HT-29 (cell line): ENCODE data around the gene RNF186. TPM values are rescaled to one million over a fixed set of nuclear protein-coding genes. Genes with fewer than 3 reads are reported as not detected.
"Not testable (repeated sequence)": the region's sequence is repeated elsewhere in the genome, so short reads cannot be mapped to it uniquely, and the experiment has no call there.

ENCODE experiments used
- DNase-seq: peaks from one replicate; pipeline ENCODE4 v3.0.0-alpha.2; 2015; ENCODE audit warnings: low spot score
- total RNA-seq: library from RNA; depleted of rRNA; stranded (reverse); fragments of >200 nt; shearing (Covaris generic); gene quantifications from 2 replicates; pipeline ENCODE4 v1.2.3, GENCODE V29; 2014

RNF186 gene
- total RNA-seq, 1 experiment from 2014 or later, result not detected

GRCh38 chr1:19794583-19794982, 20.5 kb downstream of the RNF186 start:
- no peak for DNase-seq

GRCh38 chr1:19793360-19794046, 21.6 kb downstream of the RNF186 start:
- DNase-seq, result no peak

- DNase-seq, result no peak
Measured at GRCh38 chr1:19792237-19793002, 22.7 kb downstream of the RNF186 start.

GRCh38 chr1:19790061-19790975, 24.8 kb downstream of the RNF186 start:
- not testable (repeated sequence) for DNase-seq

GRCh38 chr1:19786988-19787423, 28.1 kb downstream of the RNF186 start:
- DNase-seq, result peak; percentile 81

GRCh38 chr1:19785660-19786059, 29.4 kb downstream of the RNF186 start:
- no peak for DNase-seq

- DNase-seq, result no peak
Measured at GRCh38 chr1:19780267-19780877, 34.7 kb downstream of the RNF186 start.

GRCh38 chr1:19776933-19777332, 38.1 kb downstream of the RNF186 start:
- DNase-seq, result no peak

- DNase-seq, result no peak
Measured at GRCh38 chr1:19776287-19776686, 38.8 kb downstream of the RNF186 start.

GRCh38 chr1:19775831-19776230, 39.3 kb downstream of the RNF186 start:
- DNase-seq, result no peak

GRCh38 chr1:19775317-19775716, 39.8 kb downstream of the RNF186 start:
- DNase-seq, result no peak

- DNase-seq, result no peak
Measured at GRCh38 chr1:19774180-19774785, 40.8 kb downstream of the RNF186 start.

GRCh38 chr1:19773485-19773884, 41.6 kb downstream of the RNF186 start:
- no peak for DNase-seq

- no peak for DNase-seq
Measured at GRCh38 chr1:19772053-19772452, 43.0 kb downstream of the RNF186 start.

GRCh38 chr1:19771350-19771749, 43.7 kb downstream of the RNF186 start:
- DNase-seq, result no peak

GRCh38 chr1:19770436-19771190, 44.5 kb downstream of the RNF186 start:
- no peak for DNase-seq

- DNase-seq, result no peak
Measured at GRCh38 chr1:19769211-19769932, 45.7 kb downstream of the RNF186 start.

GRCh38 chr1:19768353-19769210, 46.5 kb downstream of the RNF186 start:
- DNase-seq, result no peak

- peak; percentile 72 for DNase-seq
Measured at GRCh38 chr1:19765623-19766022, 49.5 kb downstream of the RNF186 start.
